Ovary (tissue), 9 donors: ENCODE data around the gene MAP2K6. TPM values are rescaled to one million over a fixed set of nuclear protein-coding genes. Genes with fewer than 3 reads are reported as not detected.

Experiments used
- DNase-seq, 5 donors: peaks; one replicate each; pipeline ENCODE4 v3.0.0-alpha.2; 2019 to 2020
- H3K27ac ChIP-seq, 2 donors: fragments of 200-600 bp; one replicate each; pipeline versions ENCODE4 v1.5.1 to v1.8.0; 2019 to 2022
- H3K27me3 ChIP-seq: fragments of 200-600 bp; one replicate; pipeline ENCODE4 v1.8.0; 2022
- H3K36me3 ChIP-seq: fragments of 200-600 bp; sonication (generic); one replicate; pipeline ENCODE4 v1.5.1; 2019
- H3K4me1 ChIP-seq: one replicate; pipeline ENCODE4 v1.8.1; 2013; ENCODE audit warnings: mild to moderate bottlenecking, moderate library complexity; ENCODE audit not compliant: insufficient read depth
- H3K4me3 ChIP-seq: fragments of 200-600 bp; sonication (generic); one replicate; pipeline ENCODE4 v1.5.1; 2017
- H3K9me3 ChIP-seq, 2 donors: fragments of 200-600 bp in 1 of 2; sonication (generic) in 1 of 2; one replicate each; pipeline versions ENCODE4 v1.5.1 to v1.8.1; 2013 to 2019; ENCODE audit warnings: mild to moderate bottlenecking in 1 of 2, moderate library complexity in 1 of 2
- CTCF ChIP-seq, 3 donors: fragments of 450-650 bp in 2 of 3; fragments of 200-600 bp in 1 of 3; IDR thresholded peaks; one replicate each; pipeline versions ENCODE4 v1.5.1 to v1.8.0; 2016 to 2022; ENCODE audit warnings: antibody characterized with exemption in 3 of 3, mild to moderate bottlenecking in 1 of 3
- EP300 ChIP-seq: sonication (generic); formaldehyde crosslinking; IDR thresholded peaks from one replicate; pipeline ENCODE4 v1.6.1; 2017; ENCODE audit warnings: antibody characterized with exemption
- POLR2A ChIP-seq: fragments of 450-650 bp; IDR thresholded peaks from one replicate; pipeline ENCODE4 v1.6.1; 2017; ENCODE audit warnings: antibody characterized with exemption, mild to moderate bottlenecking, moderate library complexity
- WGBS, 3 donors: extraction: QIAGEN DNeasy Blood & Tissue Kit in 1 of 3; methylation state at CpG; one replicate each; pipeline versions ENCODE4 v1.1.5 to v1.1.7; 2013 to 2017; 5-methylcytosine and 5-hydroxymethylcytosine counted together
- intact Hi-C, 4 donors: fragments of 100-400 bp; cut with DNase I; formaldehyde crosslinking; loops; one replicate each; pipeline versions ENCODE4 v1.11.0 to v1.15.1; 2022 to 2023
- polyA plus RNA-seq, 2 donors: library from polyadenylated mRNA; stranded (reverse); fragments of 200-250 nt in 1 of 2; fragments of 350-450 nt in 1 of 2; fragmentation: Illumina TruSeq in 1 of 2; extraction: RNeasy Lipid Tissue Mini Kit (QIAGEN cat#74804) in 1 of 2; gene quantifications; one replicate each; pipeline ENCODE4 v1.2.3, GENCODE V29; 2013 to 2014
- total RNA-seq, 7 donors: library from RNA; depleted of rRNA in 2 of 7; stranded (reverse); fragments of >200 nt in 2 of 7; fragmentation: NEBNext Ultra II Directional in 3 of 7; extraction: Animal tissue kit (Norgen Biotek cat#: 25700) in 3 of 7; gene quantifications; one replicate each; pipeline versions ENCODE4 v1.1.0 to v1.2.4, GENCODE V29; 2016 to 2023
- donor health status: DM: no; HTN: no; CAD: no; lungs with moderate emphysema.
- donor health status: DM: no; HTN: no; CAD: no.
- donor health status: Bipolar disorder and iron deficiency.
- donor health status: DM: yes; HTN: yes; CAD: no.
- donor health status: DM: no; HTN: no; CAD: no.
- donor health status: DM: yes; HTN: yes; CAD: no.

The MAP2K6 gene
- total and polyA plus RNA-seq, 9 donors: 1.0 to 8.4 (median 3.5) TPM

- no peak overlapping the region for H3K27ac ChIP-seq
- intact Hi-C loops: no loop called here
Observed at GRCh38 chr17:69512946-69513345, 98.4 kb downstream of the MAP2K6 start.

GRCh38 chr17:69516225-69516624 lies 101.7 kb downstream of the MAP2K6 start:
- Histone ChIP-seq H3K27ac (no peak overlapping the region), H3K4me3 (no peak overlapping the region), H3K36me3 (no peaks in the 10 kb centered on the region), H3K9me3 (no peaks in the 10 kb centered on the region), H3K27me3 (no peaks in the 10 kb centered on the region), H3K4me1 (no peaks in the 10 kb centered on the region)
- no peak for DNase-seq
- intact Hi-C loops: no loop called here
- TF ChIP-seq CTCF (IDR thresholded peaks at IDR 0.05) (no peak), EP300 (no peak), POLR2A (no peak)
- WGBS, 3 donors: 92 to 97% (median 96%) methylated on average over 2 of the region's 2 CpGs

More at GRCh38 chr17:69512946-69513345, 98.4 kb downstream of the MAP2K6 start:
- WGBS, 3 donors: 93 to 97% (median 95%) methylated on average over 5 of the region's 5 CpGs
- no peaks in the 10 kb centered on the region for H3K9me3 ChIP-seq
- no peaks in the 10 kb centered on the region for H3K4me1 ChIP-seq
- no peak for TF ChIP-seq POLR2A
- TF ChIP-seq EP300: no peak
- TF ChIP-seq CTCF (IDR thresholded peaks at IDR 0.05): no peak
- H3K4me3 ChIP-seq: no peak overlapping the region
- no peak for DNase-seq
- no peaks in the 10 kb centered on the region for H3K27me3 ChIP-seq
- no peaks in the 10 kb centered on the region for H3K36me3 ChIP-seq

GRCh38 chr17:69516911-69517310 lies 102.4 kb downstream of the MAP2K6 start:
- intact Hi-C loops: no loop called here
- Histone ChIP-seq H3K9me3 (no peaks in the 10 kb centered on the region), H3K4me3 (no peak overlapping the region), H3K27me3 (no peaks in the 10 kb centered on the region), H3K36me3 (no peaks in the 10 kb centered on the region), H3K27ac (no peak overlapping the region), H3K4me1 (no peaks in the 10 kb centered on the region)
- no peak for TF ChIP-seq CTCF (IDR thresholded peaks at IDR 0.05)
- no peak for TF ChIP-seq EP300
- no peak for TF ChIP-seq POLR2A
- no peak for DNase-seq
- 85 to 94% (median 93%) methylated on average over 2 of the region's 2 CpGs for WGBS, 3 donors

GRCh38 chr17:69518951-69519350 lies 104.5 kb downstream of the MAP2K6 start:
- no peak overlapping the region for H3K27ac ChIP-seq
- intact Hi-C loops: no loop called here
- TF ChIP-seq CTCF (IDR thresholded peaks at IDR 0.05) (no peak), EP300 (no peak), POLR2A (no peak)
- H3K4me1 ChIP-seq: no peaks in the 10 kb centered on the region
- WGBS, 3 donors: 85 to 94% (median 92%) methylated on average over 5 of the region's 5 CpGs
- no peaks in the 10 kb centered on the region for H3K9me3 ChIP-seq
- H3K4me3 ChIP-seq: no peak overlapping the region
- no peak for DNase-seq
- no peaks in the 10 kb centered on the region for H3K36me3 ChIP-seq
- no peaks in the 10 kb centered on the region for H3K27me3 ChIP-seq
